PC-9 (cell line): ENCODE data around the gene ANKFY1.

Experiments used
- EZH2 ChIP-seq: fragments of 200-600 bp; sonication (generic); IDR thresholded peaks from 2 replicates; pipeline ENCODE4 v1.8.0; 2017; ENCODE audit warnings: antibody characterized with exemption, low read depth
- TF ChIP-seq, protein P1 (sequence below): fragments of 200-600 bp; sonication (generic); conservative IDR thresholded peaks from 2 replicates; pipeline ENCODE4 v1.6.1; 2017; ENCODE audit warnings: mixed run types, antibody characterized with exemption, mild to moderate bottlenecking, moderate library complexity

DNA sequence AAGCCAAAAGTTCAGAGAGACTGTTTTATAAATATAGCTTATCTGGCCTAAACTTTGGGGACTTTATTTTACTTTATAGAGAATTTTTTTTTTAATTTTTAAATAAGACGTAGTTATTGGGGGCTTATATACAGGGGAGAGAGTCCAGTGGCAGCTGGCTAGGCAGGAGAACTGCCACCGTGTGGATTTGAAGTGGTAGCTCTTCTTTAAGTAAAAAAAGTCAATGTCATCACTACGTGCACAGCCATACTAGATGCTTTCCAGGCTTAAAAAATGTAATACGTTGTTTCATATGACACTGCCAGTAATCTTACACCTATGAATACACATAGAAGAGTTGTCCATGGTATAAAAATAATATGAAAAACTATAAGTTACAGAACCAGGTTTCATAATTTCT lies 31.9 kb upstream of the ANKFY1 start:
- TF ChIP-seq, protein P1, sequence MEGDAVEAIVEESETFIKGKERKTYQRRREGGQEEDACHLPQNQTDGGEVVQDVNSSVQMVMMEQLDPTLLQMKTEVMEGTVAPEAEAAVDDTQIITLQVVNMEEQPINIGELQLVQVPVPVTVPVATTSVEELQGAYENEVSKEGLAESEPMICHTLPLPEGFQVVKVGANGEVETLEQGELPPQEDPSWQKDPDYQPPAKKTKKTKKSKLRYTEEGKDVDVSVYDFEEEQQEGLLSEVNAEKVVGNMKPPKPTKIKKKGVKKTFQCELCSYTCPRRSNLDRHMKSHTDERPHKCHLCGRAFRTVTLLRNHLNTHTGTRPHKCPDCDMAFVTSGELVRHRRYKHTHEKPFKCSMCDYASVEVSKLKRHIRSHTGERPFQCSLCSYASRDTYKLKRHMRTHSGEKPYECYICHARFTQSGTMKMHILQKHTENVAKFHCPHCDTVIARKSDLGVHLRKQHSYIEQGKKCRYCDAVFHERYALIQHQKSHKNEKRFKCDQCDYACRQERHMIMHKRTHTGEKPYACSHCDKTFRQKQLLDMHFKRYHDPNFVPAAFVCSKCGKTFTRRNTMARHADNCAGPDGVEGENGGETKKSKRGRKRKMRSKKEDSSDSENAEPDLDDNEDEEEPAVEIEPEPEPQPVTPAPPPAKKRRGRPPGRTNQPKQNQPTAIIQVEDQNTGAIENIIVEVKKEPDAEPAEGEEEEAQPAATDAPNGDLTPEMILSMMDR = no peak
- no peak for TF ChIP-seq EZH2
